H54 (cell line): ENCODE data around the gene SMIM35.

Source experiments
- DNase-seq: peaks from one replicate; pipeline ENCODE4 v3.0.0; 2011; ENCODE audit warnings: low spot score, mixed read lengths; ENCODE audit not compliant: insufficient read length
- FAIRE-seq: peaks from 3 replicates; lab custom pipeline; 2011; peaks lifted over from hg19 to GRCh38; lab: Jason Lieb, UNC
- POLR2A ChIP-seq: IDR thresholded peaks from 2 replicates; pipeline ENCODE4 v1.6.1; 2011; ENCODE audit warnings: low read depth, mild to moderate bottlenecking, low read length

SMIM35 gene

GRCh38 chr11:117996058-117996457 lies 90.7 kb downstream of the SMIM35 start:
- TF ChIP-seq POLR2A, result no peak
- no peak for DNase-seq
- no peak for FAIRE-seq

- DNase-seq (no peak), FAIRE-seq (no peak)
- TF ChIP-seq POLR2A, result no peak
Observed at GRCh38 chr11:117995472-117995871, 91.3 kb downstream of the SMIM35 start.

GRCh38 chr11:117993988-117994745 lies 92.6 kb downstream of the SMIM35 start:
- no peak for DNase-seq
- no peak for TF ChIP-seq POLR2A
- FAIRE-seq, result no peak

- FAIRE-seq (no peak), DNase-seq (no peak)
- TF ChIP-seq POLR2A, result no peak
Observed at GRCh38 chr11:117992620-117993019, 94.1 kb downstream of the SMIM35 start.

- no peak for TF ChIP-seq POLR2A
- FAIRE-seq (no peak), DNase-seq (no peak)
Observed at GRCh38 chr11:117992136-117992535, 94.6 kb downstream of the SMIM35 start.

GRCh38 chr11:117989351-117990102 lies 97.2 kb downstream of the SMIM35 start:
- no peak for TF ChIP-seq POLR2A
- DNase-seq (no peak), FAIRE-seq (no peak)

- no peak for DNase-seq
- TF ChIP-seq POLR2A, result no peak
- FAIRE-seq, result no peak
Observed at GRCh38 chr11:117986981-117987574, 99.7 kb downstream of the SMIM35 start.

GRCh38 chr11:117985953-117986887 lies 100.5 kb downstream of the SMIM35 start, which contains the start of gene IL10RA:
TSS of gene IL10RA (plus strand) at chr11:117986394. CDS start at chr11:117986468, 74 bp downstream.
- no peak for TF ChIP-seq POLR2A
- FAIRE-seq (no peak), DNase-seq (no peak)

- no peak for TF ChIP-seq POLR2A
- no peak for FAIRE-seq
- no peak for DNase-seq
Observed at GRCh38 chr11:117984476-117984875, 102.3 kb downstream of the SMIM35 start.

- DNase-seq, result no peak
- no peak for TF ChIP-seq POLR2A
- FAIRE-seq, result no peak
Observed at GRCh38 chr11:117983163-117983475, 103.6 kb downstream of the SMIM35 start.

- no peak for TF ChIP-seq POLR2A
- DNase-seq (no peak), FAIRE-seq (no peak)
Observed at GRCh38 chr11:117980720-117981119, 106.0 kb downstream of the SMIM35 start.

GRCh38 chr11:117980280-117980679 lies 106.5 kb downstream of the SMIM35 start:
- FAIRE-seq (no peak), DNase-seq (no peak)
- no peak for TF ChIP-seq POLR2A

- no peak for DNase-seq
- no peak for FAIRE-seq
- no peak for TF ChIP-seq POLR2A
Observed at GRCh38 chr11:117979481-117980211, 107.1 kb downstream of the SMIM35 start.
